Measurements from ENCODE around the gene SLC24A5.

SLC24A5 gene

GRCh38 chr15:48120745-48121144 lies at the start of gene SLC24A5:
Gene SLC24A5 (plus strand): TSS chr15:48120990. CDS start chr15:48121045, 55 bp downstream.
- Mint-ChIP-seq H3K27ac (no peak within 1 kb of the TSS), H3K9me3 (no peaks in the 10 kb centered on the region), H3K36me3 (ENCODE audit: low read depth) (no peaks in the 10 kb centered on the region), H3K4me3 (no peak within 1 kb of the TSS), H3K4me1 (ENCODE audit: low read depth) (no peaks in the 10 kb centered on the region), H3K27me3 (ENCODE audit: low read depth) (peaks cover 7% of the 10 kb centered on the region)

- Mint-ChIP-seq H3K27ac (no peak overlapping the region), H3K36me3 (ENCODE audit: low read depth) (no peaks in the 10 kb centered on the region), H3K4me3 (no peak overlapping the region), H3K27me3 (ENCODE audit: low read depth) (peaks cover 4% of the 10 kb centered on the region), H3K4me1 (ENCODE audit: low read depth) (no peaks in the 10 kb centered on the region), H3K9me3 (no peaks in the 10 kb centered on the region)
These were observed 47.8 kb upstream of the SLC24A5 start for GRCh38 chr15:48072941-48073340.

- H3K27me3 Mint-ChIP-seq (ENCODE audit: low read depth) = peaks cover 4% of the 10 kb centered on the region
- no peaks in the 10 kb centered on the region for H3K4me1 Mint-ChIP-seq (ENCODE audit: low read depth)
- H3K4me3 Mint-ChIP-seq = no peak overlapping the region
- H3K27ac Mint-ChIP-seq = no peak overlapping the region
- no peaks in the 10 kb centered on the region for H3K36me3 Mint-ChIP-seq (ENCODE audit: low read depth)
- H3K9me3 Mint-ChIP-seq = no peaks in the 10 kb centered on the region
These were observed 46.9 kb upstream of the SLC24A5 start for GRCh38 chr15:48073881-48074280.

- H3K9me3 Mint-ChIP-seq = no peaks in the 10 kb centered on the region
- H3K27me3 Mint-ChIP-seq (ENCODE audit: low read depth) = peaks cover 16% of the 10 kb centered on the region
- H3K36me3 Mint-ChIP-seq (ENCODE audit: low read depth) = no peaks in the 10 kb centered on the region
- no peak overlapping the region for H3K4me3 Mint-ChIP-seq
- H3K4me1 Mint-ChIP-seq (ENCODE audit: low read depth) = no peaks in the 10 kb centered on the region
- H3K27ac Mint-ChIP-seq = no peak overlapping the region
These were observed 44.3 kb upstream of the SLC24A5 start for GRCh38 chr15:48076454-48076853.

- H3K27ac Mint-ChIP-seq = no peak overlapping the region
- no peaks in the 10 kb centered on the region for H3K9me3 Mint-ChIP-seq
- no peaks in the 10 kb centered on the region for H3K36me3 Mint-ChIP-seq (ENCODE audit: low read depth)
- no peaks in the 10 kb centered on the region for H3K4me1 Mint-ChIP-seq (ENCODE audit: low read depth)
- peaks cover 21% of the 10 kb centered on the region for H3K27me3 Mint-ChIP-seq (ENCODE audit: low read depth)
- no peak overlapping the region for H3K4me3 Mint-ChIP-seq
These were observed 43.1 kb upstream of the SLC24A5 start for GRCh38 chr15:48077616-48078184.

- no peaks in the 10 kb centered on the region for H3K36me3 Mint-ChIP-seq (ENCODE audit: low read depth)
- H3K27me3 Mint-ChIP-seq (ENCODE audit: low read depth) = peaks cover 11% of the 10 kb centered on the region
- no peaks in the 10 kb centered on the region for H3K9me3 Mint-ChIP-seq
- H3K4me1 Mint-ChIP-seq (ENCODE audit: low read depth) = no peaks in the 10 kb centered on the region
- H3K27ac Mint-ChIP-seq = no peak overlapping the region
- H3K4me3 Mint-ChIP-seq = no peak overlapping the region
These were observed 35.8 kb upstream of the SLC24A5 start for GRCh38 chr15:48084759-48085590.

GRCh38 chr15:48085591-48085930 lies 35.2 kb upstream of the SLC24A5 start:
- Mint-ChIP-seq H3K4me1 (ENCODE audit: low read depth) (no peaks in the 10 kb centered on the region), H3K27ac (no peak overlapping the region), H3K4me3 (no peak overlapping the region)

GRCh38 chr15:48086133-48086532 lies 34.7 kb upstream of the SLC24A5 start:
- Mint-ChIP-seq H3K27ac (no peak overlapping the region), H3K4me1 (ENCODE audit: low read depth) (no peaks in the 10 kb centered on the region), H3K27me3 (ENCODE audit: low read depth) (peaks cover 5% of the 10 kb centered on the region), H3K4me3 (no peak overlapping the region), H3K36me3 (ENCODE audit: low read depth) (no peaks in the 10 kb centered on the region), H3K9me3 (no peaks in the 10 kb centered on the region)

More at GRCh38 chr15:48085591-48085930, 35.2 kb upstream of the SLC24A5 start:
- Mint-ChIP-seq H3K36me3 (ENCODE audit: low read depth) (no peaks in the 10 kb centered on the region), H3K9me3 (no peaks in the 10 kb centered on the region), H3K27me3 (ENCODE audit: low read depth) (peaks cover 6% of the 10 kb centered on the region)

GRCh38 chr15:48086576-48086975 lies 34.2 kb upstream of the SLC24A5 start:
- H3K4me3 Mint-ChIP-seq = no peak overlapping the region
- no peaks in the 10 kb centered on the region for H3K36me3 Mint-ChIP-seq (ENCODE audit: low read depth)
- H3K27ac Mint-ChIP-seq = no peak overlapping the region
- no peaks in the 10 kb centered on the region for H3K4me1 Mint-ChIP-seq (ENCODE audit: low read depth)
- H3K27me3 Mint-ChIP-seq (ENCODE audit: low read depth) = peaks cover 5% of the 10 kb centered on the region
- no peaks in the 10 kb centered on the region for H3K9me3 Mint-ChIP-seq

GRCh38 chr15:48087844-48088243 lies 32.9 kb upstream of the SLC24A5 start:
- no peaks in the 10 kb centered on the region for H3K9me3 Mint-ChIP-seq
- H3K27me3 Mint-ChIP-seq (ENCODE audit: low read depth) = no peaks in the 10 kb centered on the region
- H3K4me1 Mint-ChIP-seq (ENCODE audit: low read depth) = no peaks in the 10 kb centered on the region
- H3K4me3 Mint-ChIP-seq = no peak overlapping the region
- H3K36me3 Mint-ChIP-seq (ENCODE audit: low read depth) = no peaks in the 10 kb centered on the region
- H3K27ac Mint-ChIP-seq = no peak overlapping the region

- H3K27ac Mint-ChIP-seq = no peak overlapping the region
- no peaks in the 10 kb centered on the region for H3K27me3 Mint-ChIP-seq (ENCODE audit: low read depth)
- H3K36me3 Mint-ChIP-seq (ENCODE audit: low read depth) = no peaks in the 10 kb centered on the region
- no peaks in the 10 kb centered on the region for H3K4me1 Mint-ChIP-seq (ENCODE audit: low read depth)
- H3K9me3 Mint-ChIP-seq = no peaks in the 10 kb centered on the region
- H3K4me3 Mint-ChIP-seq = no peak overlapping the region
These were observed 31.1 kb upstream of the SLC24A5 start for GRCh38 chr15:48089702-48090101.

GRCh38 chr15:48090115-48090514 lies 30.7 kb upstream of the SLC24A5 start:
- Mint-ChIP-seq H3K36me3 (ENCODE audit: low read depth) (no peaks in the 10 kb centered on the region), H3K4me1 (ENCODE audit: low read depth) (no peaks in the 10 kb centered on the region), H3K27ac (no peak overlapping the region), H3K27me3 (ENCODE audit: low read depth) (no peaks in the 10 kb centered on the region), H3K4me3 (no peak overlapping the region), H3K9me3 (no peaks in the 10 kb centered on the region)

GRCh38 chr15:48090666-48091065 lies 30.1 kb upstream of the SLC24A5 start:
- Mint-ChIP-seq H3K9me3 (no peaks in the 10 kb centered on the region), H3K36me3 (ENCODE audit: low read depth) (no peaks in the 10 kb centered on the region), H3K4me3 (no peak overlapping the region), H3K27me3 (ENCODE audit: low read depth) (no peaks in the 10 kb centered on the region), H3K4me1 (ENCODE audit: low read depth) (no peaks in the 10 kb centered on the region), H3K27ac (no peak overlapping the region)

GRCh38 chr15:48091522-48091921 lies 29.3 kb upstream of the SLC24A5 start:
- H3K36me3 Mint-ChIP-seq (ENCODE audit: low read depth) = no peaks in the 10 kb centered on the region
- no peak overlapping the region for H3K27ac Mint-ChIP-seq

GRCh38 chr15:48096355-48096786 lies 24.4 kb upstream of the SLC24A5 start:
- Mint-ChIP-seq H3K4me3 (no peak overlapping the region), H3K27ac (no peak overlapping the region), H3K9me3 (no peaks in the 10 kb centered on the region), H3K27me3 (ENCODE audit: low read depth) (peaks cover 3% of the 10 kb centered on the region), H3K36me3 (ENCODE audit: low read depth) (no peaks in the 10 kb centered on the region), H3K4me1 (ENCODE audit: low read depth) (no peaks in the 10 kb centered on the region)

More at GRCh38 chr15:48091522-48091921, 29.3 kb upstream of the SLC24A5 start:
- Mint-ChIP-seq H3K4me1 (ENCODE audit: low read depth) (no peaks in the 10 kb centered on the region), H3K4me3 (no peak overlapping the region), H3K27me3 (ENCODE audit: low read depth) (no peaks in the 10 kb centered on the region), H3K9me3 (no peaks in the 10 kb centered on the region)

Measured in T-helper 1 cell treated with Interleukin-12 subunit alpha and Interleukin-12 subunit beta and Interleukin-4 antibody, amounts not matched to agents 30 μg/mL and 1 μg/mL, for 36 hours (primary cell).